ENCODE results near the gene OR51G1. TPM values are rescaled to one million over a fixed set of nuclear protein-coding genes. Genes with fewer than 3 reads are reported as not detected.

OR51G1 gene
- total RNA-seq, 1 donor from 2014 or later: not detected

DNA sequence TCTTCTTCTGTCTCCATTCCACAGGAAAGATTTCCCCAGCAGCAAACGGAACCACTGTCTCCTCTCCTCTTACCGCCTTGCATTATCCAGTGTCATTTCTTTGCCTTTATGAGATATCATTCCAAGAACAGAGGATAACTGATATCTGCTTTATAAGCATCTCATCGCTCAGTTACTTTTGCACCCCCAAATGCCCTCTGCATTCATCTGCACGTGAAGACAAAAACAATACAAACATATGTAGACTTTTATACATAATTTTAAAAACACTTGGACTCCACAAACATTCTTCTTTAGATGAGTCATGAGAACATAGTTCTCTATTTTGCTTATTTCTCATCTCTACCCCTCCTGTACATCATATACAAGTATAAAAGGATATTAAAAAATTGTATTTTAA lies 43.0 kb downstream of the OR51G1 start:
- DNase-seq (ENCODE audit: low spot score in 2 of 2) (no peak), FAIRE-seq (no peak)

Other genes with a start within 250 kb of the OR51G1 start
- under 0.01 TPM for gene OR51E2, start 226.5 kb downstream of the OR51G1 start, total RNA-seq
- not detected for gene MMP26, start 219.6 kb downstream of the OR51G1 start, total RNA-seq
- not detected for gene OR51F1, start 154.4 kb downstream of the OR51G1 start, total RNA-seq
- not detected for gene OR52R1, start 120.0 kb downstream of the OR51G1 start, total RNA-seq
- gene OR51F2, start 103.0 kb downstream of the OR51G1 start, total RNA-seq: not detected
- gene OR51S1, start 75.1 kb downstream of the OR51G1 start, total RNA-seq: not detected
- not detected for gene OR51T1, start 42.4 kb downstream of the OR51G1 start, total RNA-seq
- gene OR51A7, start 20.6 kb downstream of the OR51G1 start, total RNA-seq: not detected
- gene OR51G2, start 5.0 kb downstream of the OR51G1 start, total RNA-seq: not detected
- not detected for gene OR51A4, start 23.3 kb upstream of the OR51G1 start, total RNA-seq
- gene OR51A2, start 31.4 kb upstream of the OR51G1 start, total RNA-seq: not detected
- not detected for gene OR51L1, start 70.5 kb upstream of the OR51G1 start, total RNA-seq
- not detected for gene OR52J3, start 122.2 kb upstream of the OR51G1 start, total RNA-seq
- not detected for gene OR52E2, start 135.3 kb upstream of the OR51G1 start, total RNA-seq
- not detected for gene OR52E1, start 145.2 kb upstream of the OR51G1 start, total RNA-seq
- not detected for gene OR52A5, start 214.0 kb upstream of the OR51G1 start, total RNA-seq
- under 0.01 TPM for gene OR52A1, start 230.4 kb upstream of the OR51G1 start, total RNA-seq

Data from frontal cortex (tissue), 4 donors.